ENCODE measurements around the gene TSPYL4.

TSPYL4 gene

DNA sequence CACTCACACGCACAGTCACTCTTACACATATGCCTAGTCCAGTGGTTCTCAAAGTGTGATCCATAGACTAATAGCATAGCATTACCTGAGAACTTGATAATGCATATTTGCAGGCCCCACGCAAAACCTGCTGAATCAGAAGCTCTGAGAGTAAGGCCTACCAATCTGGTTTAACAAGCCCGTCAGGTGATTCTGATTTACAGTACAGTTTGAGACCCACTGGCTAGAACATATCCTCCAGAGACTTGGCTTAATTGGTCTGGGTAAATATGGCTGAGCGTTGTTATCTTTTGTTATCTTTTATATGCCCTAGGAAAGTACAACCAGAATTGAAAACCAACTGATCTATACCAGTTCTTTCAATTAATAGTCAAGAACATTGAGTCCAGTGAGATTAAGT lies 9.6 kb downstream of the TSPYL4 start:
- no peak overlapping the region for H3K27ac ChIP-seq
- CTCF ChIA-PET: interaction anchor here (1.0 kb wide), 1 partner anchor 26 kb away, joined by 3 read pairs; no protein-coding TSS in a partner anchor
- DNase-seq (ENCODE audit: low spot score): no peak
- TF ChIP-seq CTCF (conservative IDR thresholded peaks at IDR 0.05; ENCODE audit: low read depth): no peak
- POLR2A ChIA-PET (ENCODE audit: low non-redundant PET): no interaction called here

GRCh38 chr6:116239856-116240255 lies 14.0 kb downstream of the TSPYL4 start:
- DNase-seq (ENCODE audit: low spot score): no peak
- no peak overlapping the region for H3K27ac ChIP-seq
- CTCF ChIA-PET: no interaction called here
- POLR2A ChIA-PET (ENCODE audit: low non-redundant PET): no interaction called here
- TF ChIP-seq CTCF (conservative IDR thresholded peaks at IDR 0.05; ENCODE audit: low read depth): no peak

GRCh38 chr6:116239256-116239655 lies 14.6 kb downstream of the TSPYL4 start:
- TF ChIP-seq CTCF (conservative IDR thresholded peaks at IDR 0.05; ENCODE audit: low read depth): no peak
- CTCF ChIA-PET: no interaction called here
- no peak for DNase-seq (ENCODE audit: low spot score)
- H3K27ac ChIP-seq: no peak overlapping the region
- POLR2A ChIA-PET (ENCODE audit: low non-redundant PET): no interaction called here

GRCh38 chr6:116238083-116238482 lies 15.8 kb downstream of the TSPYL4 start:
- no peak for DNase-seq (ENCODE audit: low spot score)
- TF ChIP-seq CTCF (conservative IDR thresholded peaks at IDR 0.05; ENCODE audit: low read depth): no peak
- ChIA-PET CTCF (interaction anchor here (0.6 to 0.8 kb wide), 2 partner anchors 8 to 20 kb away, joined by 3 read pairs; no protein-coding TSS in a partner anchor), POLR2A (ENCODE audit: low non-redundant PET) (no interaction called here)
- no peak overlapping the region for H3K27ac ChIP-seq

DNA sequence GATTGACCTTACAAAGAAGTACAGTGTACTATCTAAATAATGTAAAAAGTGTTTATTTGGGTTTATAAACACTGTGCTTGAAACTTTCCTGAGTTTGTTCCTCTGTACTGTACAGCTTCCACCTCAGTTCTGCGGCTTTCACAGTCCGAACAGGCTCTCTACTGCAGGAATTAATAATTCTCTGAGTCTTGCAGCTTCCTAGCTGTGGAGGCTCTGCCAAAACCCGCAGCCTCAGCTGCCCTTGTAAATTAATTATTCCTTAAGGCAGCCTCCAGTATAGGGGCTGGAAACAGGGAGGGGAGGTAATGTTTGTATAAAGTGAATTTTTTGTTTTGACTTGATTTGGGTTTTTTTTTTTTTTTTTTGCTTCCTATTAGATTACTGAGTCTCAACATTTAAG lies 19.2 kb downstream of the TSPYL4 start:
- no peak for TF ChIP-seq CTCF (conservative IDR thresholded peaks at IDR 0.05; ENCODE audit: low read depth)
- DNase-seq (ENCODE audit: low spot score): no peak
- H3K27ac ChIP-seq: no peak overlapping the region
- ChIA-PET POLR2A (ENCODE audit: low non-redundant PET) (no interaction called here), CTCF (no interaction called here)

- POLR2A ChIA-PET (ENCODE audit: low non-redundant PET): no interaction called here
- no peak overlapping the region for H3K27ac ChIP-seq
- CTCF ChIA-PET: interaction anchor here (0.6 to 1.5 kb wide), 2 partner anchors 9 to 11 kb away, joined by 3 to 4 read pairs; no protein-coding TSS in a partner anchor
- peak; percentile 45 for DNase-seq (ENCODE audit: low spot score)
- no peak for TF ChIP-seq CTCF (conservative IDR thresholded peaks at IDR 0.05; ENCODE audit: low read depth)
These were observed 24.5 kb downstream of the TSPYL4 start for GRCh38 chr6:116229287-116229913.
